C4-2B (cell line): Measurements from ENCODE around the gene GP9.
"Not testable (repeated sequence)": the region's sequence is repeated elsewhere in the genome, so short reads cannot be mapped to it uniquely, and the experiment has no call there.

Source experiments
- H3K27ac ChIP-seq: fragments of 450-650 bp; 2 replicates; pipeline ENCODE4 v1.5.1; 2017
- ZFX ChIP-seq: fragments of 450-650 bp; IDR thresholded peaks from 2 replicates; pipeline ENCODE4 v1.6.1; 2017
- TF ChIP-seq, protein P1 (sequence below): fragments of 450-650 bp; conservative IDR thresholded peaks from 2 replicates; pipeline ENCODE4 v1.5.1; 2017; ENCODE audit warnings: mild to moderate bottlenecking

Gene GP9

DNA sequence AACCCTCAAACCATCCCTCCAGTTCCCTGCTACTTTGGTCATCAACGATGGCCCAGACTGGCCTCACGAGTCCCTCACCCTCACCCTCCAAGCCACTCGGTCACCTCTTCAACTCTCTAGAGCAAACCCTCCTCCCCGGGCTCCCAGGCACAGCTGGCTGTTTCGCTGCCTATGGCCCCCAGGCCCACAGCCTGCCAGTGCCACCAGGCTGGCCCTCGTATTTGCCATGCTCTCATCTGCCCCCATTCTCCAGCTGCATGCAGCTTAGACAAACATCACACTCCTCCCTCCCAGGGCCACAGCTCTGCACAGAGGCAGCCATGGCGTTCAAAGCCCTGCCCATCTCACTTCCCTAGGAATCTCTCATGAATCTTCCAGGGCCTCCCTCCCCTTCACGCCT lies 47.2 kb downstream of the GP9 start:
- peak overlapping the region; percentile 82 for H3K27ac ChIP-seq
- TF ChIP-seq, protein P1, sequence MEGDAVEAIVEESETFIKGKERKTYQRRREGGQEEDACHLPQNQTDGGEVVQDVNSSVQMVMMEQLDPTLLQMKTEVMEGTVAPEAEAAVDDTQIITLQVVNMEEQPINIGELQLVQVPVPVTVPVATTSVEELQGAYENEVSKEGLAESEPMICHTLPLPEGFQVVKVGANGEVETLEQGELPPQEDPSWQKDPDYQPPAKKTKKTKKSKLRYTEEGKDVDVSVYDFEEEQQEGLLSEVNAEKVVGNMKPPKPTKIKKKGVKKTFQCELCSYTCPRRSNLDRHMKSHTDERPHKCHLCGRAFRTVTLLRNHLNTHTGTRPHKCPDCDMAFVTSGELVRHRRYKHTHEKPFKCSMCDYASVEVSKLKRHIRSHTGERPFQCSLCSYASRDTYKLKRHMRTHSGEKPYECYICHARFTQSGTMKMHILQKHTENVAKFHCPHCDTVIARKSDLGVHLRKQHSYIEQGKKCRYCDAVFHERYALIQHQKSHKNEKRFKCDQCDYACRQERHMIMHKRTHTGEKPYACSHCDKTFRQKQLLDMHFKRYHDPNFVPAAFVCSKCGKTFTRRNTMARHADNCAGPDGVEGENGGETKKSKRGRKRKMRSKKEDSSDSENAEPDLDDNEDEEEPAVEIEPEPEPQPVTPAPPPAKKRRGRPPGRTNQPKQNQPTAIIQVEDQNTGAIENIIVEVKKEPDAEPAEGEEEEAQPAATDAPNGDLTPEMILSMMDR, result no peak
- TF ChIP-seq ZFX, result no peak

DNA sequence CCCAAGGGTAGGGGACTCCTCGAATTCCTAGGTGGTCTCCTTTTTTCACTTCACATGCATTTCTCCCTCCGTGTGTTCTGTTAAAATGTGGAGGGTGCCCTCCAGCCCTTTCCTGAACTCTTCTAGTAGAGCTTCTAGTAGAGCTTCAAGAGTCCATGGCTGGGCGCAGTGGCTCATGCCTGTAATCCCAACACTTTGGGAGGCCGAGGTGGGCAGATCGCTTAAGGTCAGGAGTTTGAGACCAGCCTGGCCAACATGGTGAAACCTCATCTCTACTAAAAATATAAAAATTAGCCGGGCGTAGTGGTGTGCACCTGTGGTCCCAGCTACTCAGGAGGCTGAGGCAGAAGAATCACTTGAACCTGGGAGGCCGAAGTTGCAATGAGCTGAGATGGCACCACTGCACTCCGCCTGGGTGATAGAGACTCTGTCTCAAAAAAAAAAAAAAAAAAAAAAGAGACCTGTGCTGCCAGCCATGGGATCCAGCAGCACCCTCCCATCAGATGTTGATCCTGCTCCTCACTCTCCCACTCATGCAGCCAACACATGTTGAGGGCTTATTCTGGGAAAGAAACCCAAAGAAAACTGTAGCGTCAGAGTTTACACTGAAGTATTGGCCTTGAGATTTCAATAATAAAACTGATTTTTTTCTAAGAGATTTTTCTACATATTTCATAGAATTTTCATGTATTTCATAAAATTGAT lies 50.6 kb downstream of the GP9 start:
- H3K27ac ChIP-seq, result not testable (repeated sequence)
